Right lobe of liver (tissue), 6 donors: Measurements from ENCODE around the gene ZNF440. TPM values are rescaled to one million over a fixed set of nuclear protein-coding genes. Genes with fewer than 3 reads are reported as not detected.
"Not testable (repeated sequence)": the region's sequence is repeated elsewhere in the genome, so short reads cannot be mapped to it uniquely, and the experiment has no call there.

Experiments
- ATAC-seq, 4 donors: fragments of 200-7000 bp; cut with Tn5 transposase; one replicate each; pipeline ENCODE4 v1.9.1; 2020; ENCODE audit warnings: mild to moderate bottlenecking in 4 of 4, moderate library complexity in 4 of 4
- DNase-seq, 3 donors: peaks; one replicate each; pipeline ENCODE4 v3.0.0-alpha.2; 2020
- H3K27ac ChIP-seq, 3 donors: fragments of 200-600 bp; one replicate each; pipeline ENCODE4 v1.8.0; 2022
- H3K27me3 ChIP-seq, 2 donors: fragments of 200-600 bp; one replicate each; pipeline ENCODE4 v1.8.0; 2022
- H3K36me3 ChIP-seq, 4 donors: fragments of 200-600 bp; sonication (generic) in 1 of 4; one replicate each; pipeline versions ENCODE4 v1.5.1 to v1.8.0; 2017 to 2022; ENCODE audit warnings: control low read depth in 1 of 4
- H3K4me1 ChIP-seq, 4 donors: fragments of 200-600 bp; sonication (generic) in 1 of 4; one replicate each; pipeline versions ENCODE4 v1.5.1 to v1.8.0; 2017 to 2022; ENCODE audit warnings: control low read depth in 1 of 4
- H3K4me3 ChIP-seq, 3 donors: fragments of 200-600 bp; one replicate each; pipeline ENCODE4 v1.8.0; 2022
- H3K9me3 ChIP-seq, 4 donors: fragments of 200-600 bp; sonication (generic) in 1 of 4; one replicate each; pipeline versions ENCODE4 v1.5.1 to v1.8.0; 2017 to 2022; ENCODE audit warnings: control low read depth in 1 of 4
- POLR2A ChIP-seq: fragments of 450-650 bp; IDR thresholded peaks from one replicate; pipeline ENCODE4 v1.6.1; 2017; ENCODE audit warnings: antibody characterized with exemption, mild to moderate bottlenecking
- WGBS: methylation state at CpG from one replicate; pipeline ENCODE4 v1.1.6; 2018; ENCODE audit warnings: low coverage, low lambda C conversion rate; ENCODE audit not compliant: insufficient coverage; ENCODE audit errors: missing lambda C conversion rate; 5-methylcytosine and 5-hydroxymethylcytosine counted together
- intact Hi-C, 2 donors: fragments of 100-400 bp; cut with DNase I; formaldehyde crosslinking; loops; one replicate each; pipeline versions ENCODE4 v1.11.2 to v1.14.1; 2022
- total RNA-seq, 6 experiments: library from RNA; depleted of rRNA in 2 of 6; stranded (reverse); fragments of >200 nt in 2 of 6; fragmentation: NEBNext Ultra II Directional in 3 of 6; extraction: Animal tissue kit (Norgen Biotek cat#: 25700) in 3 of 6; gene quantifications; one replicate each; pipeline versions ENCODE4 v1.1.0 to v1.2.4, GENCODE V29; 2016 to 2023
- TF ChIP-seq, protein P1 (sequence below), 4 donors: fragments of 200-600 bp in 3 of 4; fragments of 450-650 bp in 1 of 4; IDR thresholded peaks; one replicate each; pipeline versions ENCODE4 v1.5.1 to v1.8.0; 2016 to 2022; ENCODE audit warnings: antibody characterized with exemption in 4 of 4, mild to moderate bottlenecking in 2 of 4
- donor health status: DM: no; HTN: yes; CAD: no.
- donor health status: DM: no; HTN: no; CAD: no.
- donor health status: DM: no; HTN: no; CAD: no.
- donor health status: DM: no; HTN: yes; CAD: no.
- donor health status: DM: no; HTN: yes; CAD: no.

Gene ZNF440
- total RNA-seq, 6 experiments from 2014 or later = 2.0 to 5.6 (median 3.7) TPM

DNA sequence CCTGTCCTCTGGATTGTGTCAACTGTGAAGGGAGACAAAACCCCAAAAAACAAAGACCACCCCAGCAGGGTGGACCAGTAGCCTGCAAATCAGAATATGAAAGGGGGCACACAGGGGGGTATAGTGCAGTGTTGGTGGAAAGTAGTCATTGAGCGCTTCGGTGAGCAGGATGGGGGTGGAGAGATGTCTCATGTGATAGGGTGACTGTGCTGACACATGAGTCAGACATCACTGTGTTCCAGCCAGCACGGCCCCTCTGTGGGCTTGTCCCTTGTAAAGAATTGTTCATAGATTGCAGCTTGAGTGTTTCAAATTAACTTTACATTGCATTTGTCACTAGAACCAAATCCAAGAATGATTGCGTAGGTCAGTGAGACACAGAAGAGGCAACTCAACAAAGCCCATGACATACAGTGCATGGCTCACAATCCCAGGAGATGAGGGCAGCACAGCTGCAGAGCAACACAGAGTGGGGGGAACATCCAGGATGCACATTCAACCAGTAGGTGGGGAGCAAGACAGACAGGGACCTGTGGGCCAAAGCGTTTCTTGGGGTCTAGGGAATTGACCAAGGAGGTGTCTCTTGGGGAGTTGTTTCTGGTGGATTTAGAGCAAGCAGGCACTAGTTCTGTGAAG lies 7.5 kb downstream of the ZNF440 start:
- Histone ChIP-seq H3K4me3 (no peak overlapping the region), H3K4me1 (no peaks in the 10 kb centered on the region), H3K9me3 (no peaks in the 10 kb centered on the region), H3K27me3 (no peaks in the 10 kb centered on the region), H3K27ac (no peak overlapping the region), H3K36me3 (no peaks in the 10 kb centered on the region)
- DNase-seq (no peak), ATAC-seq (no peak)
- TF ChIP-seq, protein P1, sequence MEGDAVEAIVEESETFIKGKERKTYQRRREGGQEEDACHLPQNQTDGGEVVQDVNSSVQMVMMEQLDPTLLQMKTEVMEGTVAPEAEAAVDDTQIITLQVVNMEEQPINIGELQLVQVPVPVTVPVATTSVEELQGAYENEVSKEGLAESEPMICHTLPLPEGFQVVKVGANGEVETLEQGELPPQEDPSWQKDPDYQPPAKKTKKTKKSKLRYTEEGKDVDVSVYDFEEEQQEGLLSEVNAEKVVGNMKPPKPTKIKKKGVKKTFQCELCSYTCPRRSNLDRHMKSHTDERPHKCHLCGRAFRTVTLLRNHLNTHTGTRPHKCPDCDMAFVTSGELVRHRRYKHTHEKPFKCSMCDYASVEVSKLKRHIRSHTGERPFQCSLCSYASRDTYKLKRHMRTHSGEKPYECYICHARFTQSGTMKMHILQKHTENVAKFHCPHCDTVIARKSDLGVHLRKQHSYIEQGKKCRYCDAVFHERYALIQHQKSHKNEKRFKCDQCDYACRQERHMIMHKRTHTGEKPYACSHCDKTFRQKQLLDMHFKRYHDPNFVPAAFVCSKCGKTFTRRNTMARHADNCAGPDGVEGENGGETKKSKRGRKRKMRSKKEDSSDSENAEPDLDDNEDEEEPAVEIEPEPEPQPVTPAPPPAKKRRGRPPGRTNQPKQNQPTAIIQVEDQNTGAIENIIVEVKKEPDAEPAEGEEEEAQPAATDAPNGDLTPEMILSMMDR (IDR thresholded peaks at IDR 0.05) = no peak
- no peak for TF ChIP-seq POLR2A
- WGBS = 86% methylated on average over 4 of the region's 5 CpGs
- intact Hi-C loops = no loop called here

DNA sequence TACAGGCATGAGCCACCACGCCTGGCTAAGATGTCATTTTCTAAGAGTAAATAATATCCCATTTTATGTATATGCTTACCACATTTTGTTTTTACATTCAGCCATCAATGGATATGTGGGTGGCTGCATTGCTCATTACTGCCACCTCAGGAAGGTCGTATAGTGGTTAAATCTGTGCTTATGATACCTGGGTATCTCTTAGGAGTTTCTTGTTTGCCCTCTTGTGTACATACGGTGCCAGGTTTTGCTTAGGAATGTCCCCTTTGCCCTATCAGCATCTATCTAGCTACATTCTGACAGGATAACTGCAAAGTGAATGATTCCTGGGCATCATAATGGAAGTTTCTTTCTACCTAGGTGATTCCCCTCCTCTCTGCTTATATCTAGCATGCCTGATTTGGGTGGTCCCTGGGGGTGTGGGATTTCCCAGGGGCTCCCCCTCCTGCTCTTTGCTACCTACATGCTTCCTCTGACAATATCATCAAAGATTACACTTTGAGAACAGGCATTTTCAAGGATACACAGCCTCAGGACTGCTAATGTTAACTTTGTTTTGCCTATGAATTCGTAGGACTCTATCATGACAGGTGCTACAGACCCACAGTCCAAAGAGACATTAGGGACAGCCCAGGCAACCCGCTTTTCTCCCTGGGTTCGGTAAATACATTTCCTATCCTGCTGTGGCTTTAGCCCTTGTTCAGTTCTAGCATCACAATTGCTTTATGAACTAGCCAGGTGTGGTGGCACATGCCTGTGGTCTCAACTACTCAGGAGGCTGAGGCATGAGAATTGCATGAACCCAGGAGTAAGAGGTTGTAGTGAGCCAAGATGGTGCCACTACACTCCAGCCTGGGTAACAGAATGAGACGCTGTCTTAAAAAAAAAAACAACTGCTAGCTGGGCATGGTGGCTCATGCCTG lies 15.1 kb downstream of the ZNF440 start:
- peaks cover 0 to 36% (median 19%) of the 10 kb centered on the region in 4 donors for H3K36me3 ChIP-seq
- H3K27ac ChIP-seq, DNase-seq, H3K27me3 ChIP-seq, H3K4me3 ChIP-seq, H3K4me1 ChIP-seq, intact Hi-C loops, ATAC-seq: not testable (repeated sequence)
- peaks cover 0 to 33% (median 16%) of the 10 kb centered on the region in 4 donors for H3K9me3 ChIP-seq
- 72% methylated on average over 3 of the region's 7 CpGs for WGBS

DNA sequence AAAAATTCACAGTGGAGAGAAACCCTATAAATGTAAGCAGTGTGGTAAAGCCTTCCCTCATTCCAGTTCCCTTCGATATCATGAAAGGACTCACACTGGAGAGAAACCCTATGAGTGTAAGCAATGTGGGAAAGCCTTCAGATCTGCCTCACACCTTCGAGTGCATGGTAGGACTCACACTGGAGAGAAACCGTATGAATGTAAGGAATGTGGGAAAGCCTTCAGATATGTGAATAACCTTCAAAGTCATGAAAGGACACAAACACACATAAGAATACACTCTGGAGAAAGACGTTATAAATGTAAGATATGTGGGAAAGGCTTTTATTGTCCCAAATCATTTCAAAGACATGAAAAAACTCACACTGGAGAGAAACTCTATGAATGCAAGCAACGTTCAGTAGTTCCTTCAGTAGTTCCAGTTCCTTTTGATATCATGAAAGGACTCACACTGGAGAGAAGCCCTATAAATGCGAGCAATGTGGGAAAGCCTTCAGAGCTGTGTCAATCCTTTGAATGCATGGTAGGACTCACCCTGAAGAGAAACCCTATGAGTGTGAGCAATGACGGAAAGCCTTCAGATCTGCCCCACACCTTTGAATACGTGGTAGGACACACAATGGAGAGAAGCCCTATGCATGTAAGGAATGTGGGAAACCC lies 18.3 kb downstream of the ZNF440 start:
- Histone ChIP-seq H3K27me3 (no peaks in the 10 kb centered on the region), H3K4me1 (no peaks in the 10 kb centered on the region), H3K36me3 (peaks cover 0 to 36% (median 19%) of the 10 kb centered on the region in 4 donors), H3K27ac (no peak overlapping the region), H3K4me3 (no peak overlapping the region), H3K9me3 (peaks cover 0 to 33% (median 19%) of the 10 kb centered on the region in 4 donors)
- intact Hi-C loops = no loop called here
- DNase-seq = no peak
- ATAC-seq = no peak
- no peak for TF ChIP-seq POLR2A
- TF ChIP-seq, protein P1 (IDR thresholded peaks at IDR 0.05) = no peak
- 98% methylated on average over 8 of the region's 8 CpGs for WGBS

DNA sequence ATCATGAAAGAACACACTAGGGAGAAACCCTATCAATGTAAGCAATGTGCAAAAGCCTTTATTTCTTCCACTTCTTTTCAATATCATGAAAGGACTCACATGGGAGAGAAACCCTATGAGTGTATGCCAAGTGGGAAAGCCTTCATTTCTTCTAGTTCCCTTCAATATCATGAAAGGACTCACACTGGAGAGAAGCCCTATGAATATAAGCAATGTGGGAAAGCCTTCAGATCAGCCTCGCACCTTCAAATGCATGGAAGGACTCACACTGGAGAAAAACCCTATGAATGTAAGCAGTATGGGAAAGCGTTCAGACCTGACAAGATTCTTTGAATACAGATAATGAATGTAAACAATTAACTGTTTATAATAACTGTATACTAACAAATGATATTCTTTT lies 19.5 kb downstream of the ZNF440 start:
- peaks cover 0 to 28% (median 20%) of the 10 kb centered on the region in 4 donors for H3K9me3 ChIP-seq

DNA sequence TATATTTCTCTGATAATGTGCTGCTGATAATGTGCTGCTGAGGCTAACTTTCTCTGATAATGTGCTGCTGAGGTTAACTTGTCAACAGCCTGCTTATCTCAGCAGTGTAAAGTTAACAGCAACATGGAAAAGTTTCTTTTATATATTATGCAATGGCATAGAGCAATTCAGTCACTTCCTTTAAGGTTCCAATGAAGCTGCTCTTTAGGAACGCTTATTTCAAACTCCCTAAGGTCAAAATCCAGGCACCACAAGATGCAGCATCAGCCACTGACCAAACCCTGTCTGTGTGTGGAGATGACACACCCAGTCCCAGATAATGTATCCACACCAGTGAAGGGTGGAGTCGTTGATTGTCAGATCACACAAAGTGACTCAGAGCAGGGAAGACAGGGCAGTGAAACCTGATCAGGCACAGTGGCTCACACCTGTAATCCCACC lies 21.6 kb downstream of the ZNF440 start:
- Histone ChIP-seq H3K36me3 (peaks cover 0 to 24% (median 13%) of the 10 kb centered on the region in 4 donors), H3K9me3 (peaks cover 0 to 28% (median 20%) of the 10 kb centered on the region in 4 donors)
- H3K4me1 ChIP-seq, H3K27me3 ChIP-seq, ATAC-seq, DNase-seq, H3K27ac ChIP-seq, intact Hi-C loops, H3K4me3 ChIP-seq: not testable (repeated sequence)
- WGBS = 71% methylated on average over 1 of the region's 2 CpGs

More for the DNA sequence above, 19.5 kb downstream of the ZNF440 start:
- ATAC-seq (no peak), DNase-seq (no peak)
- TF ChIP-seq, protein P1 (IDR thresholded peaks at IDR 0.05) = no peak
- no peak for TF ChIP-seq POLR2A
- Histone ChIP-seq H3K4me1 (no peaks in the 10 kb centered on the region), H3K27ac (no peak overlapping the region), H3K27me3 (no peaks in the 10 kb centered on the region), H3K36me3 (peaks cover 0 to 36% (median 19%) of the 10 kb centered on the region in 4 donors), H3K4me3 (no peak overlapping the region)
- intact Hi-C loops = no loop called here
- 100% methylated on average over 2 of the region's 2 CpGs for WGBS
